Measurements from ENCODE around the gene CRTC1.
"Not testable (repeated sequence)": the region's sequence is repeated elsewhere in the genome, so short reads cannot be mapped to it uniquely, and the experiment has no call there.

CRTC1 gene

DNA sequence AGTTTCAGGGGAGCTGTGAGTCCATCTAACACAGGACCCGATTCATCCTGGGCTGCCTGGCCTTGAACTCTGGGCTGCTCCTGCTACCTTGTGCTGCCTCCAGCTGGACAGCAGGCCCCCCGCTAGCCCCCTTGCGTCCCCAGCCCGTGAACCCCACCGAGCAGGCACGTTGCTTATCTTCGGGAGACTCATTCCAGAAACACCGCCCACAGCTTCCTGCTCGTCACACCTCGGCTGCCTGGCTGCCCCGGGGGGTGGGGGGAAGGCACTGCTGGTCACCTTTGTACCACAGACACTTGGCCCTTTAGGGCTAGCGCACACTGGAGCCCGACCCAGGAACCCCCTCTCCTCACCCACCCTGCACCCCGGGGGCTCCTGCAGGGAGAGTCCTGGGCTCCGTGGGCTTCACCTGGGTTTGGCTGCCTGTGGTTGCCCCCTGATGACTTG, 48.1 kb downstream of the CRTC1 start:
- no peak for DNase-seq

DNA sequence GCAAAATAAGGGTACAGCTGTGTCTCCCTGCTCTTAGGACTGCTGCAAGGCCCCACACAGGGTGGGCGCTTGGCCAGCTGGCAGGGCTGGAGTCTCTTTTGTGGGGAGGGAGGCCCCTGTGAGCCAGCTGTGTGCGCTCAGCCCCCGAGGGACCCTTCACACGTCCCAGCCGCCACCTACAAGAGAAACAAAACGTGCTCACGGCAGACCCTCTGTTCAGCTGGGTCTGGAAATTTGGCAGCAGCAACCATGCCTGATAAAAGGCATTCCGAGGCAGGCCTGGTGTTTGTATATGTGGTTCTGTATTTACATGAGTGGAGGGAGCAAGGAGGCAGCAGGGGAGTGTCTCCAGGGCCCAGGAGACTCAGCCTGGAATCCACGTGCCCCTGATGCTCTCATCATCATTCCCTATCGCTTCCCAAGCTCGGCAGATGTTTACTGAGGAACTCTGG, 49.7 kb downstream of the CRTC1 start:
- DNase-seq, result no peak

DNA sequence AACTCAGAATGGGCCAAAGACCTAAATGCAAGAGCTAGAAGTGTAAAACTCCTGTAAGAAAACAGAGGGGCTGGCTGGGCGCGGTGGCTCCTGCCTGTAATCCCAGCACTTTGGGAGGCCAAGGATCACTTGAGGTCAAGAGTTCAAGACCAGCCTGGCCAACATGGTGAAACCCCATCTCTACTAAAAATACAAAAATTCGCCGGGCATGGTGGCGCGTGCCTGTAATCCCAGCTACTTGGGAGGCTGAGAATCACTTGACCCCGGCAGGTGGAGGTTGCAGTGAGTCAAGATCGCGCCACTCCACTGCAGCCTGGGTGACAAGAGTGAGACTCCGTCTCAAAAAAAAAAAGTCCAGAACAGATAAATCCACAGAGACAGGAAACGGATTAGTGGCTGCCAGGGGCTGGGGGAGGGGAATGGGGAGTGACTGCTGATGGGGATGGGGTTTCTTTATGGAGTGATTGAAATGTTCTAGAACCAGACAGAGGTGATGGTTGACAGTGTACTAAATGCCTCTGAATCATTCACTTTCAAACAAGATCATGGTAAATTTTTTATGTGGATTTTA, 50.4 kb downstream of the CRTC1 start:
- DNase-seq, result not testable (repeated sequence)

DNA sequence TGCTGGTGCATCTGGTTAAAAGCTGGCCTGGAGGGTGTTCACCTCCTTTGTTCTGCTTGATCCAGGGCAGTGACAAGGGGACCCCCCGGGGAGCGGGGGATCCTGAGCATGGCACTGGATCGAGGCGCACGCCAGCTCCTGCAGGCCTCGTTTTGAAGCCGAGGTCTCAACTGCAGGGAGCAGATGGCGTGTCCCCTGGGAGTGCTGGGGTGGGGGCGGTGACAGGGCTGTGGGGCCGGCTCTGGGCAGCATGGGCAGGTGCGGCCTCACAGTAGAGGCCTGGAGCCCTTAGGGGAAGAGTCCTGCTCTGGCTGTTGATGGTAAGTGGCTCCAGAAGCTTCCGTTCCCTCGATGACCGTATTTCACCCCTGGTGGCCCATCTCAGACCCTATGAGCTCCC, 51.8 kb downstream of the CRTC1 start:
- DNase-seq, result no peak

DNA sequence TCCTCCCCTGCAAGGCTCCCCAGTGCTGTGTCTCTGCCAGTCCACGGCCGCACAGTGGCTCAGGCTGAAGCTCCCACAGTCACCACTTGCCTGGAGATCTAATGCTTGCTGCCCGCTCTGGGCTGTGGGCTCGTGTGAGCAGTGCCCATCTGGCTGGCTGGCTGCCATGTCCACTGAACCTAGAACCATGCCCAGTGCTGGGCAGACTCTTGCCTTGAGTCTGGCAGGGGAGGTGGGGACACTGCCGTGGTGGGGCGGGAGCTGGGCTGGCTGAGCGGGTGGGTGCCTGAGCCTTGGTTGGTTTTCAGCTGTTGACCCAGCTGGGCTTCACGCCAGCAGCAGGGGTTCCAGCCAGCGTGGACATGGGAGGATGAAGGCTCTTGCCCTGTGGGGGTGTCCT, 52.3 kb downstream of the CRTC1 start:
- no peak for DNase-seq

DNA sequence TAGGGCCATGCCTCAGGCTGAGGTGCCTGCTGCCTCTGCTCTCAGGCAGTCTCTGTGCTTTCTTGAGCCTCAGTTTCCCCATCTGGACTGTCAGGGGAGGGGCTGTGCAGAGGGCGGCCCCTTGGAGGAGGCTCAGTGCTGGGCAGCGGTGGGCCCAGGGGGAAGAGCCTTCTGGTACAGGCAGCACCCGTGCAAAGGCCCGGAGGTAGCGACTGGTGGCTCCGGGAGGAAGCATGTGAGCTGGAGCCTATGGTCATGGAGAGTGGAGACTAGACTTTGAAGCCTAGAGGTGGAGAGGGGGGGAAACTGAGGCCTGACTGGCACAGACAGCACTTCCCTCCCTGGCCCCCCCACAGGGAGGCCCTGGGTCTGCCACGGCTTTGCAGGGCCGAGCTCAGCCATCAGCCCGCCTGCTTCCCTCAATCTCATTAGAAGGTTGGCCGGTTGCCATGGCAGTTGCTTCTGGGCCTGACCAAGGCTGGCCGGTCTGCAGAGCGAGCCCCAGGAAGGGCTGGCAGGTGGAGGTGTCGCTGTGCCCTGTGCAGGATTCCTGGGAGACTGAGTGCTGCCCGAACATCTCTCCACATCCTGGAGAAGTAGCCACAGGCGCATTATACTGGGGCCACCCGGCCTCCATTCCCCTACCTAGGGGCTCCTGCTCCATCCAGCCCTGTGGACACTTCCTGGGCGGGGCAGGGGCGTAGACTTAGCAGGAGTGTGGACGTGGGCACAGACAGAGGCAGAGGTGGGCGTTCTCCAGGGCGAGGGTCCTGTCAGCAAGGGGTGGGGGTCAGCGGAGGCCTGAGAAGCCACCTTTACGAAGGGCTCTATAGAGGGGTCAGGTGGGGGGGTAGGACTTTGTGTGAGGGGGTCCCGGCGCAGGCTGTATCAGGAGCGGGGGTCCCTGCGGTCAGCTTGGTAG, 53.2 kb downstream of the CRTC1 start:
- no peak for DNase-seq

DNA sequence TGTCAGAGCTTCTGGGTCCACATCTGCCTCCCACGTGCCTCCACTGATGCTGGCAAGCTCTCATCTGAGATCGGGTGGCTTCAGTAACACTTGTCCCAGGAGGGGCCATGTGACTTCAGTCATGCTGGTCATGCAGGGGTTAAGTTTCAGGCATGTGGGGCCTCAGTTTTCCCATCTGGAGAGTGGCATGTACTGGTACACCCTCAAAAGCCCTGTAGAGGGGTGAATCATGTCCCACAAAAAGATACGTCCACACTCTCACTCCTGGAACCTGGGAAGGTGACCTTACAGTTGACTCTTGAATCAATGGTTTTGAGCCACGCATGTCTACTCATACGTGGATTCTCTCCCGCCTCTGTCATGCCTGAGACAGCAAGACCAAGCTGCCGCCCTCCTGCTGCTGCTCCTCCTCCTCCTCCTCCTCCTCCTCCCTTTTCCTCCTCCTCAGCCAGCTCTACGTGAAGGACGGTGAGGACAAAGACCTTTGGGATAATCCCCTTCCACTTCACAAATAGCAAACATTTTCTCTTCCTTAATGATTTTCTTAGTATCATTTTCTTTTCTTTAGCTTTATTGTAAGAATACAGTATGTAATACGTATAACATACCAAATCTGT, 54.0 kb downstream of the CRTC1 start:
- no peak for DNase-seq

DNA sequence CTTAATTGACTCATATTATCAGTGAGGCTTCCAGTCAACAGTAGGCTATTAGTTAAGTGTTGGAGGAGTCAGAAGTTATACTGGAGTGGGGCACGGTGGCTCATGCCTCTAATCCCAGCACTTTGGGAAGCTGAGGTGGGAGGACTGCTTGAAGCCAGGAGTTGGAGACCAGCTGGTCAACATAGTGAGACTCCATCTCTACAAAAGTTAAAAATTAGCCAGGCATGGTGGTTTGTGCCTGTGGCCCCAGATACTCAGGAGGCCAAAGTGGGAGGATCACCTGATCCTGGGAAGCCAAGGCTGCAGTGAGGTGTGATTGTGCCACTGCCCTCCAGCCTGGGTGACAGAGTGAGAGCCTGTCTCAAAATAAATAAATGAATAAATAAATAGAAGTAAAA, 54.5 kb downstream of the CRTC1 start:
- no peak for DNase-seq

DNA sequence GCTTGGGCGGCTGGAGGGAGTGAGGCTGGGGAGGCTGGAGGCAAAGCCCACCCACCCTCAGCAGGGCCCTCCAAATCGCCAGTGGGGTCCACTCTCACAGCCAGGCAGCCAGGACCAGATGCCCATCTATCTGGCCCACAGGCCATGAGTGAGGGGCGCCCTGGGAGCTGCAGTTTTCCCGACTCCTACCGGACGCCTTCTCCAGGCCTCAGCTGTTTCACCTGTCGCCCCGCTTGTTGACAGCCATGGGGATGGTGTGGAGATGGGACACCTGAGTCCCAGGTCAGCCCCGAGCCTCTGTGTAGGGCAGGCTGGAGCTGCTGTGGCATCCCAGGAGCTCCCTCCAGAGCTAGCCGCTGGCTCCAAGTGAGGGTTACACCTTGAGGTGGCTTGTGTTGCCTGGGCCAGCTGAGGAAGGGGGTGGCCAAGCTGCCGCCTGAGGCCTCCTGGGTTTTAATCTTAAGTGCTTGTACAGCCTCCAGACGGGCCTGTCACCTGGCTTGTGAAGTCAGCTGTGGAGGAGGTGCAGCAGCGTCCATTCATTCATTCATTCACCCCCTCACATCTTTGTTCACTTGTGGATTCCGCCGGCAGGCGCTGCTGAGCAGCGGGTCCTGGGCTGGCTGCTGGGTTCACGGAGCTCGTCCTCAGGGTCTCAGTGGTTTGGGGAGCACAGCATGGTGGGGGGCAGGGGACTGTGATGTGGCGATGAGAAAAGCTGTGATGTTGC, 55.6 kb downstream of the CRTC1 start:
- DNase-seq, result no peak

DNA sequence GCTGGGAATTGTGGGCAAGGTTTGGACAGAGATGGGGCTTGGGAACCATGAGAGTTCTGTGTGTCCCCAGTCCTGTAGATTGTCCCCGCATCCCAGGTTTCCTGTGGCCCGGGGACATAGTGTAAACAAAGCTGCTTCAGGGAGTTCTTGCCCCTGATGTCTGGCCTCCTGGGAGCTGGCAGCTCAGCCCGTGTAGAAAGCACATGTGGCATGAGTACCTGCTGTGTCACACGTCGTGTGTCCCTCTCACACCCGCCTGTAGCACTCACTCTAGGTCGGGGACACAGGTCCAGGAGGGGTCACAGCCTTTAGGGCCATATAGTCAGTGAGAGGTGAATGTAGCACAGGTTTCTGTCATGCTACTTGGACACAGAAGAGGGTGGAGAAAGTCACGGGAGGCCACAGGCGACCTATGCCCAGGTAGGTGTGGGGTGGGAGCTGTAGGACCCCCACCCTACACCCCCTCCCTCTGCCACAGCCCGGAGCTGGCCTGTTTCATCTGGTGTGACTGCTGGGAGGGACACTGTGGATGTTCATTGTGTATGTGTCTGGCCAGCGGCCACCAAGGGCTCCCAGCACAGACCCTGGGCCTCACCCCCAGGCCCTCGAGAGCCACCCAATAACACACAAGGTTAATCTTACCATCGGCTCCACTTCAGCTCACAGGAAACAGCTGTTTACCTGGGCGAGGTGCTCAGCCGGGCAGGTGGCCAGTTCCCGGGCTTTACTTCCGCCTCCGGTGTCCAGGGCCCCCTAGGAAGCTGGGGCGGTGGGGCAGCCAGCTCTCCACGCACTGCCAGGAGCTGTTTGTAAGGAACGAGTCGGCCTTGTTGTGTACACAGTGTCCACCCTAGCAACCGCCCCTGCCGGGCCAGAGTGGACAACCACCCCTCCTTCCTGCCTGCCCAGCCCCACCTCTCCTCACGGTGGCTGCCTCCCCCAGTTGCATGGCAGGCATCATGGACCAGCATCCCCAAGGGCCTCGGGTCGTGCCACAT, 57.9 kb downstream of the CRTC1 start:
- no peak for DNase-seq

DNA sequence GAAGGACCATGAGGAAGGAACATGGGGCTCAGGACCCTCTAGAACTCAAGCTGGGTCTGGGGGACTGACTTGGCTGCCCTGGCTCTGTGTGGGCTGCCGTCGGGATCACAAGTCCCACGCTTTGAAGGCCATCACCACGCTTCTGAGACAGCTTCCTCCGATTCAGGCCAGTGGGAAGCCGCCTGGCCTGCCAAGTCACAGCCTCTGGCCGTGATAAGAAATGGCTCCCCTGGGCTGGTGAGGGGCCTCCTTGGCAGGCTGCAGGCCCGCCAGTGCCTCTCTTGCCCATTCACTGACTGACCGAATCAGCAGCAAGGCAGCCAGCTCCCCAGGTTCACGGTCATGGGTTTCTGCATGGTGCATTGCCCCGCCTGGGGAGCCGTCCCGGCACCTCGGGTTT, 58.8 kb downstream of the CRTC1 start:
- DNase-seq, result no peak

DNA sequence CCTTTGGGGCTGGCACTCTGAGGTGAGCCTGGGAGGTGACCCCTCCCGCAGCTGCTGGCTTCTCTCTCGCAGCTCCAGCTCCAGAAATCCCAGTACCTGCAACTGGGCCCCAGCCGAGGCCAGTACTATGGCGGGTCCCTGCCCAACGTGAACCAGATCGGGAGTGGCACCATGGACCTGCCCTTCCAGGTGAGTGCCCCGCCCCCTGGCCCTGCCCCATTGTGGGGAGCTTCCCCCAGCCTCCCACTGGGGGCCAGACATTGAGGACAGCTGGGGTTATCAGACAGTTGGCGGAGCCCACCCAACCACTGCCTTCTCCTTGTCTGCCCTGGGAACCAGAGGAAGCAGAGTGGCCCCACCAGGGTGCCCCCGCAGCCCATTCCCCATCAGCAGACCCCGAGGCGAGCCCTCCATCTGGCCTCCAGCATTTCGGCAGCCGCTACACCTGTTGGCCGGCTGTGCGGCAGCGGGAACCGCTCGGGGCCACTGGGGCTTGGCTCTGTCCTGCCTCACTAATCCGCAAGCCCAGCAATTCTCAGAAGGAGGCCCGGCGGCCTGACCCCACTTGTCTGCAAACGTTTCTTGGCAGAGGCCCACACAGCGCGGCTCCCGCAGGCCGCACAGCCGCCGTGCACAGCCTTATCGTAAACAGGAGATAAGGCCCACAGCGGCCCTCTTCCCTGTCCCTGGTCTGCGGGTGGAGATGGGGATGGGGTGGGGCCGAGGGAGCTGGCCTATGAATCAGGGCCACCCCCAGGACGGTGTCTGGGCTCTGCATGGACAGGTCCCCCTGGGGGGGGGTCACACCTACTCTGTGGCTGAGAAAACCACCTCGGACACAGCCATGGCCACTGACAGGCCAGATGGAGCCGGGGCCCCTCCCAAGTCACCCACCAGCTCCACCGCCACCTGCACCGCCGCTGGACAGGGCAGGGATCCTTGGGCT, 59.6 kb downstream of the CRTC1 start:
- no peak for DNase-seq

DNA sequence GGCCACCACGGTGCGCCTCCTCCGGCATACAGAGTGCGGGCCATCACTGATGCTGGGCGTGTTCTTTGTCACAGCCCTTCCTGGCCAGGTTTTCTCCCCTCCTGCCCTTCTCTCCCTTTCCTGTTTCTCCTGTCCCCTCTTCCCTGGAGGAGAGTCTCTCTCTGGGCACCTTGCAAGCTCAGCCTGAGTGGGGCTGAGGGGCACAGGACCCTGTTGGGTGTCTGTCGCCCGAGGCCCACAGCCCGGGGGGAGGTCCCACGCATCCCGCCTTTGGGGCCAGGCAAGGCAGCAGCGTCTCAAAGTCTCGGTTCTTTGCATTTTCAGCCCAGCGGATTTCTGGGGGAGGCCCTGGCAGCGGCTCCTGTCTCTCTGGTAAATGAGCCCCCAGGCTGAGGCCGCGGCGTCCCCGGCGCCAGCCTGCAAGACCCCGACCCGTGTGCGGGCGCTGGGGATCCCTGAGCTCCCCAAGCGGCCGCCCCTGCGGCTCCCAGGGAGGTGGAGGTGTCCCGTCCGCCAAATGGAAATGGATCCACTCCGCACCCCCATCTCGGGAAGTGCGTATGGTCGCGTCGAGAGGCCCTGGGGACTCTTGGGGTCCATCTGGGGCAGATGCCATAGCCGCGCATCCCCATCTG, 60.4 kb downstream of the CRTC1 start:
- DNase-seq, result no peak

DNA sequence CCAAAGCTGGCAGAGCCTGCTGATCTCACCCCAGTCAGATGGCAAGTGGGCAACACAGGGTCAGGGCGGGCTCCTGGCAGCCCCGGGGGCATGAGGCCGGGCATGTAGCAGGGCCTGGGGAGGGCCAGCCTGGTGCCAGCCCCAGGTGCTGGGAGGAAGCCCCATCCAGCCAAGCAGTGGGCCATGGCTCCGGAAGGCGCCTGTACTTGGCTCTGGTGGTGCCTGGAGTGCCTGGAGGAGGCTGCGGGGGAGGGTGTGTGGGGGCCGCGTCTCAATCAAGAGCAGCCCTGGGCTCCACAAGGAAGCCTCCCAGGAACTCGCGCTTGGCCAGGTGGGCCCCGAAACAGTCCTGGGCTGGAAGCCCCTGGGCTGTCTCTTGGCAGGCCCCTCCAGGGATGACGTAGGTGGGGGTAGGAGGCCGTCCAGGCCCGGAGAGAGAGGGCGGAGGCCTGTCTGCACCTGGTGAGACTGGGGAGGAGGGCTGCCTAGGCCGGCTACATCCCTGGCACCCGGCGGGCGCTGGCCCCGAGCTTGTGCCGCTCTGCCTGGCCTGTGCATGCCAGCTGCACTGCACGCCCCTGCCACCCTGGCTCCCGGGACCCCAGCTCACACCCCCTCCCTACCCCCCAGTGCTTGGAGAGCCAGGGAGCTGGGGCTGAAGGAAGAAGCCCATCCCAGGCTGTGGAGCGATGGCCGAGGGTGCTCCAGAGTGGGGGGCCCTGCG, 61.7 kb downstream of the CRTC1 start:
- no peak for DNase-seq

DNA sequence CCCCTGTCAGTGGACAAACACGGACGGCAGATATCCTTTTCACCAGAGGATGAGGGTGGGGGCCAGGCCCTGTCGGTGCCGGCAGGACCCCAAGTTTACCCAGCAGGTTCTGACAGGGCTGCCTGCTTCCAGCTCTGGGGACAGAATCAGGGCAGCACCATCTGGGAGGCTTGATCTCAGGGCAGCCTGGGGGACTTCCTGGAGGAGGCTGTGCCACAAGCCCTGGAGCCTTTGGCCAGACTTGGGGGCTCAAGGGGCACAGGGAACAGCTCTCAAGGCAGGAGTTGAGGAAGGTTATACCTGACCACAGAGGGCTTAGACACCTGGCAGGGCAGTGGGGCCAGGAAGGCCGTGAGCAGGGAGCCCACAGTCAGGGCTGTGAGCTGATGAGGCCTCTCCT, 62.5 kb downstream of the CRTC1 start:
- DNase-seq, result no peak

DNA sequence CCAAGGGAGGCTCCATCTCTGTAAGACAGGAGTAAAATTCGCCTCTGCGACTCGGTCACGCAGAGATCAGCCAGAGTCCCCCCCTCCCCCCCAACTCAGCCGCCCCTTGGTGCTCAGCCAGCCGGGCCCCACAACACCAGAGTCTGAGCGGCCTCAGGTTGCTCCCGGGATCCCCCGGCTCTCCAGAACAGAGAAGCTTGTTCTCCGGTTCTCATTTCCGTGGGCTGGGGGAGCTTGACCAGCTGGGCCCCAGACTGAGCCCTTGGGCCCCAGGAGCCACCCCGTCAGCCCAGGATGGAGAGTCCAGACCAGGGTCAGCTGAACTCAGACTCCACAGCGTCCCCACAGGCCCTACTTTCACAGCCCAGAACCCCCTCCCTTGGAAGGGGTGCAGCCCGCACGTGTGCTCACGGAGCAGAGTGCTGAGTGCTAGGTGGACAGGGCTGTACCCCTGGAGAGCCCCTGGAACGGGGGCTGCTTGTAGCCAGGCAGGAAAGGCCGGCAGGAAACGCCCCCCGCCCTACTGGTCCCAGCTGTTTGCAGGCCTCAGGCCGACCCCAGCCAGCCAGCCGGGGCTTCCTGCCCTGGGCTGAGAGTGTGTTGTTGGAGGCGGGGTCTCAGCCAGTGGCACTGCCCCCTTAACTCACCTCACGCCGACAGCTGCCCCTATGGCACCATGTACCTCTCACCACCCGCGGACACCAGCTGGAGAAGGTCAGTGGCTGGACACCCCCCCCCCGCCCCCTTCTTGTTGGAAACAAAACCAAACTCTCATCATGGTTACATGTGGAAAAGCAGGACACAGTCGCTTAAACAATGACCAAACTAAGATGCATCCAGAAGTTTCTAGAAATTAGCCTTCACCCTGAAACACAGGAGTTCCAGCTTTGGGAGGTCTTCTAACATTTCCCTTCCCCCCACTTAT, 63.2 kb downstream of the CRTC1 start:
- no peak for DNase-seq

DNA sequence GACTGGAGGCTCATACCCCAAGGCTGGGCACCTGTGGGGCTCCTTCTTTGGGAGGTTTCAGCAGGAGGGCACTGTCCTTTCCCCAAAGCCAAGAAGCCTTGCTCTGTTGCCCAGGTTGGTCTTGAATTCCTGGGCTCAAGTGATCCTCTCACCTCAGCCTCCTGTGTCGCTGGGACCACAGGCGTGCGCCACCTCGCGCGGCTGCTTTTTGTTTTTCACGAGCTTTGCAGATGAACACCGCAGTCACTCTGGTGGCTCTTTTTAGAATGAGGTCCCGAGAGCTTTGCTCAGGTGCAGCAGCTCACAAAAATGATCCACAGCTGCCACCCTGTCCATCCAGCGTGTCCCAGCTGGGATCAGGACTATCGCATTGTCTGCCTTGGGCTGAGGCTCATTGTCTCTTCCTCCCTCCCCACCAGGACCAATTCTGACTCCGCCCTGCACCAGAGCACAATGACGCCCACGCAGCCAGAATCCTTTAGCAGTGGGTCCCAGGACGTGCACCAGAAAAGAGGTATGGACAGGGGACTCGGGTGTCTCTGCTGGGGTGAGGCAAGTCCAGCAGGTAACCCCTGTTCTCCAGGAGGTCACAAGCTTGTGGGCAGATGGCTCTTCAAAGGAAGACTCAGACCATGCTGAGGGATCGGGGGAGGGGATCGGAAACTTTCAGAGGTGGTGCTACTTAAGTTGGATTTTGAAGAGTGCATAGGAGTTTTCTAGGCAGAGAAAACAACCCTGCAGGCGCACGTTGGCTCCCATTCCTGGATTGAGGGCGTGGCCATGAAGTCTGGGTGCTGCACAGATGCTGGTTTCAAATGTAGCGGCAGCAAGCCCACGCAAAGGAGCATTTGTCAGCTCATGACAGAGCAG, 66.1 kb downstream of the CRTC1 start:
- no peak for DNase-seq
